ENCODE results near the gene RAPGEF4. TPM values are rescaled to one million over a fixed set of nuclear protein-coding genes. Genes with fewer than 3 reads are reported as not detected.

The RAPGEF4 gene
- total and polyA plus RNA-seq, 11 donors, result 1.3 to 21.2 (median 10.5) TPM

DNA sequence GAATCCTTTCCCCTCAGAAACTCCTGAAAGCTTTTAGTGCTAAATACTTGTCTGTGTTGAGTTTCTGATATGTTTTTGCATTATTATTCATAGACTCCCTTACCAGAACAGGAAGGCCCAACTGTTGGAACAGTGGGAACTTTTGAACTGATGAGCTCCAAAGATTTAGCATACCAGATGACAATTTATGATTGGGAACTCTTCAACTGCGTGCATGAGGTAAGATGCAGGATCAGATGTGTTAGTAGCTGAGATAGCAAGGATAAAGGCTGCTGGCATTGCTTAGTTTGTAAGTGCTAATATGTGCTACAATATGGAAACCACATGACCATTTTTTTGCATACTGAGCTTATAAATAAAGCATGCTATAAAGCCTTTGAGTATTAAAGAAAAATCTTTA, 290.8 kb downstream of the RAPGEF4 start:
- H3K4me1 ChIP-seq, result peaks cover 0 to 44% (median 26%) of the 10 kb centered on the region in 12 donors
- H3K4me3 ChIP-seq, result no peak overlapping the region
- DNase-seq (no peak), ATAC-seq (no peak)
- H3K27ac ChIP-seq, result peak overlapping the region in 11 of 12 donors; percentile 25 to 93 (median 86)
- no peaks in the 10 kb centered on the region for H3K27me3 ChIP-seq
- no peak for TF ChIP-seq POLR2A (IDR thresholded peaks at IDR 0.05)
- TF ChIP-seq, protein P1, sequence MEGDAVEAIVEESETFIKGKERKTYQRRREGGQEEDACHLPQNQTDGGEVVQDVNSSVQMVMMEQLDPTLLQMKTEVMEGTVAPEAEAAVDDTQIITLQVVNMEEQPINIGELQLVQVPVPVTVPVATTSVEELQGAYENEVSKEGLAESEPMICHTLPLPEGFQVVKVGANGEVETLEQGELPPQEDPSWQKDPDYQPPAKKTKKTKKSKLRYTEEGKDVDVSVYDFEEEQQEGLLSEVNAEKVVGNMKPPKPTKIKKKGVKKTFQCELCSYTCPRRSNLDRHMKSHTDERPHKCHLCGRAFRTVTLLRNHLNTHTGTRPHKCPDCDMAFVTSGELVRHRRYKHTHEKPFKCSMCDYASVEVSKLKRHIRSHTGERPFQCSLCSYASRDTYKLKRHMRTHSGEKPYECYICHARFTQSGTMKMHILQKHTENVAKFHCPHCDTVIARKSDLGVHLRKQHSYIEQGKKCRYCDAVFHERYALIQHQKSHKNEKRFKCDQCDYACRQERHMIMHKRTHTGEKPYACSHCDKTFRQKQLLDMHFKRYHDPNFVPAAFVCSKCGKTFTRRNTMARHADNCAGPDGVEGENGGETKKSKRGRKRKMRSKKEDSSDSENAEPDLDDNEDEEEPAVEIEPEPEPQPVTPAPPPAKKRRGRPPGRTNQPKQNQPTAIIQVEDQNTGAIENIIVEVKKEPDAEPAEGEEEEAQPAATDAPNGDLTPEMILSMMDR (IDR thresholded peaks at IDR 0.05), result no peak
- peaks cover 0 to 12% (median 0%) of the 10 kb centered on the region in 9 donors for H3K36me3 ChIP-seq
- intact Hi-C loops (cut with DNase I), result loop anchor here in 9 of 10 donors (2.0 to 10.0 kb wide), 12 partner anchors 48 to 378 kb away; partner anchors contain the start of genes MAP3K20 (in 3 of the 9) and CDCA7 (in 1 of the 9)
- no peaks in the 10 kb centered on the region for H3K9me3 ChIP-seq
- 64 to 76% (median 70%) methylated on average over 1 of the region's 1 CpG for WGBS, 4 donors

DNA sequence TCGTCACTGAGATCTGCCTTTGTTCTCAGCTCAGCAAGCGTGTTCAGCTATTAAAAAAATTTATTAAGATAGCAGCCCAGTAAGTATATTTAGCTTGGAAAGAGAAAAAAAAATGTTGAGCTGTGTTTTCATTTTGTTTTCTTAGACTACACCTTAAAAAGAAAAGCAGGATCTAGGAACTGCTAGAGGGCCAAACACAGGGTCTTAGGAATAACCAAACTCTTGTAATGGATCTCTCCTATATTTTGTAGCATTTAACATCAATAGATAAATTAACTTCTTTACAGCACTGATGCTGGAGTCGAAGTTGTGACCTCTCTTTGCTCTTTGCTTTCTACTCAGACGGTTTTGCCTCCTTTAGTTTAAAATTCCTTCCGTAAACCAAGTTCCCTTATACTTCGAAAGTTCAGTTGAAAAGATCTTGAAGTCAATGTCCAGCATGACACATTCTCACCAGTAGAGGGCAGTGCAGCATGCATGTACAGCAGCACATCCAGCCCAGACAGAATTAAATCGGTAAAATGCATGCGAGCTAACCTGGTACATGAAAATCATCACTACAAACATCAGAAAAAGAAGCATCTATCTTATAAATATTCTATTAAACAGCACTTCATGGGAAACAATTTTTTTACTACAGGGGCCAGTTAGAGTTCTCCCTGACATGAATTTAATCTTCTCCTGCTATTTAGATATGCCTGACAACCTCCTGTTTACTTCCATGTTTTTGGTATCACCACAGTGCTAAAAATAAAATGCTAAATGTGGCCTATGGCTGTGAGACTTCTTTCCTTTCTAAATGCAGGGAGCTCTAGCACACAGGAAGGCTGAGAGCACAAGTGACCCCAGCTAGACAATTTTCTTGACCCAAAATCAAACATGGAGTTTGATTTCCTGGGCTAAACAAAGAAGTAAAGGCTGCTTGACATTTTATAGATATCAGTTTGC, 291.8 kb downstream of the RAPGEF4 start:
- peak overlapping the region in 1 of 12 donors; percentile 7 for H3K4me3 ChIP-seq
- peaks cover 0 to 12% (median 0%) of the 10 kb centered on the region in 9 donors for H3K36me3 ChIP-seq
- H3K4me1 ChIP-seq, result peaks cover 0 to 41% (median 25%) of the 10 kb centered on the region in 12 donors
- H3K27me3 ChIP-seq, result no peaks in the 10 kb centered on the region
- no peaks in the 10 kb centered on the region for H3K9me3 ChIP-seq
- peak overlapping the region; percentile 68 to 93 (median 86) for H3K27ac ChIP-seq
- intact Hi-C loops (cut with DNase I), result loop anchor here (1.0 to 10.0 kb wide), 13 partner anchors 47 to 377 kb away; partner anchors contain the start of genes MAP3K20 (in 3 of the 10) and CDCA7 (in 1 of the 10)
- ATAC-seq (peak; percentile 77 to 88 (median 82)), DNase-seq (peak in 4 of 5 donors; percentile 79 to 89 (median 86))
- no peak for TF ChIP-seq POLR2A (IDR thresholded peaks at IDR 0.05)
- TF ChIP-seq, protein P1 (IDR thresholded peaks at IDR 0.05), result peak; percentile 91 to 98 (median 96)
- WGBS, 4 donors, result 14 to 15% (median 15%) methylated on average over 8 of the region's 8 CpGs

DNA sequence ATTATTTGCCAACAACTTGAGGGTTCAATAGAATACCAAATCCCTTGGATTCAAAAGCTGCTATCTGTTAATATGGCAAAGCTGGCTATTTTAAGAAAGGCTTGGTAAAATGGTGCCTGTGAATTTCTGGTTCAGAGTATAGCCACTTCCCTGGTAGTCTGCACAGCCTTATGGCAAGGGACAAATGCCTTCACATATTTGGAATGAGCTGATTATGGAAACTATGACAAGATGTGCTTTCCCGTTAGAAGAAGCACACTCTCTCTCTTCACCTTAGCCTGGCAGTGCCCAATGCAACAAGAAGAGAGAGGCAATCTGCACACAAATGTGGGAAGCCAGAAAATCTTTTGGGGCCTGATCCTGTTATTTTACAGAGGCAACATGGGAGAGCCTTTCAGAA, 292.5 kb downstream of the RAPGEF4 start:
- WGBS, 4 donors, result 40 to 56% (median 54%) methylated on average over 1 of the region's 1 CpG
- H3K4me1 ChIP-seq, result peaks cover 0 to 41% (median 25%) of the 10 kb centered on the region in 12 donors
- H3K4me3 ChIP-seq, result no peak overlapping the region
- intact Hi-C loops (cut with DNase I), result loop anchor here in 9 of 10 donors (2.0 to 10.0 kb wide), 9 partner anchors 49 to 377 kb away; partner anchors contain the start of genes MAP3K20 (in 2 of the 9) and CDCA7 (in 1 of the 9)
- no peak for TF ChIP-seq POLR2A (IDR thresholded peaks at IDR 0.05)
- TF ChIP-seq, protein P1 (IDR thresholded peaks at IDR 0.05), result no peak
- ATAC-seq, result peak; percentile 47 to 75 (median 70)
- H3K36me3 ChIP-seq, result peaks cover 0 to 12% (median 0%) of the 10 kb centered on the region in 9 donors
- no peak for DNase-seq
- no peaks in the 10 kb centered on the region for H3K9me3 ChIP-seq
- no peaks in the 10 kb centered on the region for H3K27me3 ChIP-seq
- H3K27ac ChIP-seq, result peak overlapping the region; percentile 68 to 93 (median 86)

DNA sequence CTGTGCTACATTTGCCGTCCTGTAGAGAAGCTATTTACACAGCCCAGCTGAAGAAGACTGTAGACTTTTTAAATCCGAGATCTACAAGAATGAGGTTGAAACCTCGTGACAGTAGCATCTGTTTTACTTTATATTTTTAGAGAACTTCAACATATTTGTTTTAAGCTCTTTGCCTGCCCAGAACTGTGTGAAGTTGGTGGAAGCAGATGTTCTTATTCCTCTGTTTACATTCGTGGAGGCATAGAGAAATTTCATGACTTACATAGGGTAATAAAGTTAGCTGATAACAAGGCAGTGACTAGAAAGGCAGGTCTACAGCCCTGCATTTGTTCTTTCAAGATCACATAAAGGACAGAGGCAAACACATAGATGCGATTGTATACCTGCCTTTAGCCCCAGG, 293.0 kb downstream of the RAPGEF4 start:
- Histone ChIP-seq H3K9me3 (no peaks in the 10 kb centered on the region), H3K27me3 (no peaks in the 10 kb centered on the region), H3K36me3 (peaks cover 0 to 12% (median 0%) of the 10 kb centered on the region in 9 donors), H3K4me3 (no peak overlapping the region), H3K4me1 (peaks cover 0 to 41% (median 25%) of the 10 kb centered on the region in 12 donors), H3K27ac (peak overlapping the region; percentile 68 to 93 (median 86))
- intact Hi-C loops (cut with DNase I), result loop anchor here in 9 of 10 donors (2.0 to 10.0 kb wide), 9 partner anchors 49 to 376 kb away; partner anchors contain the start of genes MAP3K20 (in 2 of the 9) and CDCA7 (in 1 of the 9)
- ATAC-seq (no peak), DNase-seq (no peak)
- TF ChIP-seq, protein P1 (IDR thresholded peaks at IDR 0.05), result no peak
- no peak for TF ChIP-seq POLR2A (IDR thresholded peaks at IDR 0.05)
- 53 to 67% (median 61%) methylated on average over 5 of the region's 5 CpGs for WGBS, 4 donors
